ENCODE measurements around the gene APC. TPM values are rescaled to one million over a fixed set of nuclear protein-coding genes. Genes with fewer than 3 reads are reported as not detected.

The APC gene
- total and polyA plus RNA-seq, 2 of the 8 experiments (the other 6 are each of a cell fraction or from before 2014, with no cell fraction given): 6.8 to 41.9 TPM

GRCh38 chr5:112720576-112720975, 17.1 kb upstream of the APC start:
- H2AFZ ChIP-seq (ENCODE audit: low read length): no peak overlapping the region
- H2AK5ac ChIP-seq (ENCODE audit: low read depth, low read length): no peak overlapping the region
- H4K91ac ChIP-seq (replicated peaks; ENCODE audit: insufficient read length, low read length): no peak overlapping the region
- H3K27me3 ChIP-seq (replicated peaks in 1 of 4; ENCODE audit: control insufficient read depth in 3 of 4, extremely low read depth in 1 of 4, insufficient read depth in 3 of 4, low read length in 3 of 4): peaks cover 0 to 1% (median 0%) of the 10 kb centered on the region in 4 experiments; a peak in 1 of 7 replicates
- H3K4me1 ChIP-seq (replicated peaks in 1 of 4; ENCODE audit: control insufficient read depth in 3 of 4, insufficient read depth in 4 of 4, low read length in 3 of 4): peaks cover 0 to 6% (median 3%) of the 10 kb centered on the region in 4 experiments; a peak in 2 of 7 replicates
- H3K14ac ChIP-seq (ENCODE audit: insufficient read length): no peak overlapping the region
- no peak overlapping the region for H3K56ac ChIP-seq (replicated peaks; ENCODE audit: insufficient read length, low read depth, low read length)
- ChIA-PET CTCF (ENCODE audit: partially characterized antibody) (interaction anchor here (0.8 to 2.7 kb wide), 4 partner anchors 11 to 37 kb away, joined by 3 to 18 read pairs (median 5); no protein-coding TSS in a partner anchor), POLR2A (ENCODE audit: partially characterized antibody) (interaction anchor here (0.8 to 2.0 kb wide), 3 partner anchors 9 to 11 kb away, joined by 3 to 5 read pairs (median 5); no protein-coding TSS in a partner anchor)
- no peak overlapping the region for H2BK5ac ChIP-seq (ENCODE audit: low read depth, low read length)
- FAIRE-seq: no peak
- no peak overlapping the region for H4K8ac ChIP-seq (ENCODE audit: extremely low read depth, insufficient read depth, low read length)
- H2BK120ac ChIP-seq (replicated peaks; ENCODE audit: low read depth, low read length): no peak overlapping the region
- no peaks in the 10 kb centered on the region for H3K9me3 ChIP-seq (ENCODE audit: insufficient read depth in 2 of 2, low read depth in 1 of 2, low read length in 1 of 2)
- peaks cover 7% of the 10 kb centered on the region for H3K79me1 ChIP-seq (ENCODE audit: low read depth, low read length)
- H4K5ac ChIP-seq (ENCODE audit: insufficient read length, low read depth, low read length): no peak overlapping the region
- no peak overlapping the region for H3K27ac ChIP-seq (ENCODE audit: low read depth, low read length)
- H3K79me2 ChIP-seq (ENCODE audit: control insufficient read depth in 1 of 2, insufficient read depth in 2 of 2, low read length in 2 of 2): peaks cover 0 to 90% of the 10 kb centered on the region in 2 experiments; a peak in 3 of 4 replicates
- H3K36me3 ChIP-seq (ENCODE audit: control insufficient read depth in 2 of 4, insufficient read depth in 4 of 4, low read length in 3 of 4): no peaks in the 10 kb centered on the region; a peak in 1 of 8 replicates
- no peaks in the 10 kb centered on the region; the same call in 1 of the 2 replicates for H3K23me2 ChIP-seq (ENCODE audit: low read depth, low read length)
- no peak overlapping the region for H3K9ac ChIP-seq (replicated peaks in 1 of 4; ENCODE audit: extremely low read depth in 1 of 4, low read depth in 3 of 4, low read length in 3 of 4)
- no peaks in the 10 kb centered on the region for H4K20me1 ChIP-seq (replicated peaks in 1 of 2; ENCODE audit: control insufficient read depth in 1 of 2, insufficient read depth in 2 of 2, low read length in 2 of 2)
- 83% methylated on average over 2 of the region's 2 CpGs; no CpG with 5 or more reads in 1 of the 2 experiments for WGBS, 2 experiments (ENCODE audit: extremely low coverage in 1 of 2, insufficient coverage in 1 of 2, insufficient read length in 1 of 2, insufficient replicate concordance in 2 of 2, low coverage in 1 of 2, low lambda C conversion rate in 2 of 2, missing lambda C conversion rate in 1 of 2)
- no peak overlapping the region for H3K4me3 ChIP-seq (ENCODE audit: extremely low read depth in 1 of 4, insufficient read depth in 2 of 4, low read depth in 3 of 4, low read length in 4 of 4)
- no peak overlapping the region for H2BK12ac ChIP-seq (ENCODE audit: low read depth, low read length)
- H2BK20ac ChIP-seq (ENCODE audit: low read length): no peak overlapping the region
- no peak overlapping the region for H2BK15ac ChIP-seq (ENCODE audit: low read length)
- TF ChIP-seq NRF1 (IDR thresholded peaks at IDR 0.05; ENCODE audit: low read depth, low read length): no peak
- no peak for TF ChIP-seq POLR2AphosphoS5 (IDR thresholded peaks at IDR 0.05; ENCODE audit: low read depth, low read length)
- H3K4me2 ChIP-seq (ENCODE audit: insufficient read depth in 1 of 2, low read depth in 2 of 2, low read length in 2 of 2): no peak overlapping the region
- no peak for DNase-seq (ENCODE audit: low read depth in 1 of 2, low spot score in 2 of 2)
- no peak overlapping the region for H3K23ac ChIP-seq (ENCODE audit: insufficient read length)
- H3K4ac ChIP-seq (replicated peaks; ENCODE audit: insufficient read length, low read depth, low read length): no peak overlapping the region
- H3K18ac ChIP-seq (ENCODE audit: extremely low read depth, low read length): no peak overlapping the region
